Measurements from ENCODE around the gene GAPT.
"Not testable (repeated sequence)": the region's sequence is repeated elsewhere in the genome, so short reads cannot be mapped to it uniquely, and the experiment has no call there.

The GAPT gene

DNA sequence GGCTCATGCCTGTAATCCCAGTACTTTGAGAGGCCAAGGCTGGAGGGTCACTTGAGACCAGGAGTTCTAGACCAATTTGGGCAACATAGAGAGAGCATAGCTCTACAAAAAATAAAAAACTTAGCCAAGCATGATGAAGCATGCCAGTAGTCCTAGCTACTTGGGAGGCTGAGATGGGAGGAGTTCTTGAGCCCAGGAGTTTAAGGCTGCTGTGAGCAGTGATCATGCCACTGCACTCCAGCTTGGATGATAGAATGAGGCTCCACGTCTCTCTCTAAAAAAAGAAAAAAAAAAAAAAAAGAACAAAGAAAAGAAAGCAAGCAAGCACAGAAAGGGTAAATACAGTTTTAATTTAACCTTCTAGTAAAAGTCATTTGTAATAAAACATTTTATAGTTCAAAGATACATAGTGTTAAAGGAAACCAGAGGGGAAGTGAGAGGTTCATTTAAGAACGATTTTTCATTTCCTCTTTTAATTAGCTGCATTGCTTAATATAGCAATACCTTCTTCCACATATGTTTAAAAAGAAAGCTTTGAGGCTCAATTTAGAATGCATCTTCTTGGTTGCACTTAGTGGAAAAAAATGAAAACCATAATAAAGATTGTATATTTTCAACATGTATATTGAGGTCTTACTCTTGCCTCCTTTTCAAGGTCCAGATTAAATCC, 14.9 kb downstream of the GAPT start:
- DNase-seq, result no peak

DNA sequence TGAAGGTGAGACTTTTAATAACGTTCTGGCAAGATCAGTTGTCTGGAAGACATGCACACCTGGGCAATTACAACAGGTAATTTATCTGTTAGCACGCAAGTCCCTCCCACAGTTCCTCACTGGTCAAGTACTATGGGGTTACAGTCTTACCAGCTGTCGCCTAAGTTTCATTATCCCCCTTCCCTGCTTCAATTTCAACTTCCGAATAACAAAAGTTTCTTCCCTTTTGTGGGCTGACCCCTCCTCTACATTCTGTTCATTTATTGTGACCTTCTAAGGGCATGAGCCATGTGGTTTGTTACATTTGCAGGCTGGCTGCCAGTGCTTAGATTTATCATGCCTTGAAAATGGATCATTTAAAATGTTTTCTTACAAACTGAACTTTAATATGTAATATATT, 16.5 kb downstream of the GAPT start:
- DNase-seq, result no peak

DNA sequence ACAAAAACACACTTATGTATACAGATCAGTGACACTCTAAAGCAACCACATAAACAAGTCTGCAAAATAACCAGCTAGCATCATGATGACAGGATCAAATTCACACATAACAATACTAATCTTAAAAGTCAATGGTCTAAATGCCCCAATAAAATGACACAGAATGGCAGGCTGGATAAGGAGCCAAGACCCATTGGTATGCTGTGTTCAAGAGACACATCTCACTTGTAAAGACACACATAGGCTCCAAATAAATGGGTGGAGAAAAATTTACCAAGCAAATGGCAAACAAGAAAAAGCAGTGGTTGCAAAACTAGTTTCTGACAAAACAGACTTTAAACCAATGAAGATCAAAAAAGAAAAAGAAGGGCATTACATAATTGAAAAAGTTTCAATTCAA, 26.0 kb downstream of the GAPT start:
- DNase-seq, result no peak

DNA sequence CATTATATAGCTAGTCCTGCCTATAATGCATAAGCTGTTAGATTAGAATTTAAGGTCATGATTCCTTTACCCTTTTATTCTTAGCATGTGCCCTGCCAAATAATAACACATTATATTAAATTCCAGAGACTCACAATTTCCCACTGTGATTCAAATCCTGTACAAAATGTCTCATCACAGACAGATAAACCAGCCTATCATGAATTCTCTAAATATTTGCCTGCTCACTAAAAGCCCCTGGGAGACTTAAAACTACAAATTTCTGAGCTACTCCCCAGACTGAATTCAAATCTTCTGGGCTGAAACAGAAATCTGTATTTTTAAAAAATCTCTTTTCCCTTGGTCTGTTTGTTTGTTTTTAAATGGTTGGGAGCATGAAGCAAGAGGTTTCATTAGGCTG, 32.7 kb downstream of the GAPT start:
- DNase-seq, result no peak

DNA sequence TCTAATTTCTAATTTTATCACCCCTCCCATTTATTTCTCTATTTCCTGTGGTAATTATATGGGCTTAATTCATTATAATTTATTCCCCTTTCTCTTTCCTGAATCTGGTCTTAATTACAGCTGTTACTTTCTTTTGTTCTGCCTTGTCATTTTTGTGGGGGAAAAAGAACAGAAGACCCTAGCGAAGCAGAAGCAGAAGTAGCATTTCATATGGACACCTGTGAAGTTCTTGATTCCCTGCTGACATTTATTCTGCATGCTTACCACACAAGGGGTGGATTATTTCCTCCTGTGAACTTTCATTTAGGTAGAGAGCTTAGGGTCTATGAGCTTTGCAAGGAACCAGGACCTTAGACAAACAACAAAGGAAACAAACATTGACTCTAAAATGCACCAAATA, 33.3 kb downstream of the GAPT start:
- DNase-seq, result no peak

DNA sequence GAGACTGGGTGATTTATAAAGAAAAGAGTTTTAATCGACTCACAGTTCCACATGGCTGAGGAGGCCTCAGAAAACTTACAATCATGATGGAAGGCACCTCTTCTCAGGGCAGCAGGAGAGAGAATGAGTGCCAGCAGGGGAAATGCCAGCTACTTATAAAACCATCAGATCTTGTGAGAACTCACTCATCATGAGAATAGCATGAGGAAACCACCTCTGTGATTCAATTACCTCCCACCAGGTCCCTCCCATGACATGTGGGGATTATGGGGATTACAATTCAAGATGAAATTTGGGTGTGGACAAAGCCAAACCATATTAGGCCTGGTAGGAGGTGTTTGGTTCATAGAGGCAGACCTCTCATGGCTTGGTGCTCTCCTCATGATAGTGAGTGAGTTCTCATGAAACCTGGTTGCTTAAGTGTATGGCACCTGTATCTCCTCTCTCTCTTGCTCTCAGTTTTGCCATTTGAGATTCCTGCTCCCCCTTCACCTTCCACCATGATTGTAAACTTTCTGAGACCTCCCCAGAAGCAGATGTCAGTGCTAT, 39.8 kb downstream of the GAPT start:
- DNase-seq, result no peak

DNA sequence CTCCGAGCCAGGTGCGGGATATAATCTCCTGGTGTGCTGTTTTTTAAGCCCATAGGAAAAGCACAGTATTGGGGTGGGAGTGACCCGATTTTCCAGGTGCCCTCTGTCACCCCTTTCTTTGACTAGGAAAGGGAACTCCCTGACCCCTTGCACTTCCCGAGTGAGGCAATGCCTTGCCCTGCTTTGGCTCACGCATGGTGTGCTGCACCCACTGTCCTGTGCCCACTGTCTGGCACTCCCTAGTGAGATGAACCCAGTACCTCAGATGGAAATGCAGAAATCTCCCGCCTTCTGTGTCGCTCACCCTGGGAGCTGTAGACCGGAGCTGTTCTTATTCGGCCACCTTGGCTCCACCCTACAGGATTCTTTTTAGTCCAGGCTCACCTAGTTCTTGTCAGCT, 50.7 kb downstream of the GAPT start:
- DNase-seq, result not testable (repeated sequence)

DNA sequence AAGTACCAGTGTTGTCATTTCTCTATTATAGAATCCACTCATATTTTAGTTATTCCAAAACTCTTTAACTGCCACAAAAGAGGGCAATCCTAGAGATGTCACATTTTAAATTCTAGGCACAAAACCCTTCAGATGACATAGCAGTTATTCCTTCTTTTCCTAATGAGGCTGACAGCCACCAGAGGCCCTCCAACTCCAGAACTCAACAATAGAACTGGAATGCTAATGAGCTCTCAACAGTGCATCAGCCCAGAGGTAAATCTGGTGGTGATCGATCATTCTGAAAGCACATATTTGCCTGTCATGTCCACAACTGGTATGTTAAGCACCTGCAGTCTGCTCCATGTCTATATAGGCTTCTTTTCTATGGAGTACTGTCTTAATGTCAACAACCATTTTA, 51.5 kb downstream of the GAPT start:
- no peak for DNase-seq

DNA sequence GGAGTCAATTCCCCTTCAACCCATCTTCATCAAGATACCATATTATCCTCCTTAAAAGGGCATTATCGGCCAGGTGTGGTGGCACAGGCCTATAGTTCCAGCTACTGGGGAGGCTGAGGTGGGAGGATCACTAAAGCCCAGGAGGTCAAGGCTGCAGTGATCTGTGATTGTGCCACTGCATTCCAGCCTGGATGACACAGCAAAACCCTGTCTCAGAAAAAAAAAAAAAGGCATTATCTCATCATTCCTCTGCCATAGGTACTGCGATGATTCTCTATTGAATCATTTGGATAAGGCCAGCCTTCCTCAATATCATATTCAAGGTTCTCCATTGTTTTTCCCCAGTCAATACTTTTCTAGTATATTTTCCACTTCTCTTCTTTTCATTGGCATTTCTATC, 52.5 kb downstream of the GAPT start:
- DNase-seq, result no peak

DNA sequence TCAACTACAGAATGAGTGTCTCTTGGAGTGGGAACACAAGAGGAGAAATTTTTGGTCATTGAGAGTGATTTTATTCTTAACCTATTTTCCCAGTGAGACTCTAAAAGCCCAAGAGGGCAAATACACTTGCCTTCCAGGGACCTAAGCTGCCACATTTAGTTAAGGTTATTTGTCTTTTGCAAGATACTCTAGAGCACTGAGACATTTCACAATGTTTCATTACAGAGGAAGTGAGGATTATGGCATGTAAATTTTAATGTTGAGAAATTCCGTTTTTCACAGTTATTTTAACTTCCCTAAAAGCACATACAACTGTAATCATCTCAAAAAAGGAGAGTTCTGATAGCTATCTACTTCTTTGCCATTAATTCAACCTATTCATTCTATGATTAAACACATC, 53.0 kb downstream of the GAPT start:
- no peak for DNase-seq

DNA sequence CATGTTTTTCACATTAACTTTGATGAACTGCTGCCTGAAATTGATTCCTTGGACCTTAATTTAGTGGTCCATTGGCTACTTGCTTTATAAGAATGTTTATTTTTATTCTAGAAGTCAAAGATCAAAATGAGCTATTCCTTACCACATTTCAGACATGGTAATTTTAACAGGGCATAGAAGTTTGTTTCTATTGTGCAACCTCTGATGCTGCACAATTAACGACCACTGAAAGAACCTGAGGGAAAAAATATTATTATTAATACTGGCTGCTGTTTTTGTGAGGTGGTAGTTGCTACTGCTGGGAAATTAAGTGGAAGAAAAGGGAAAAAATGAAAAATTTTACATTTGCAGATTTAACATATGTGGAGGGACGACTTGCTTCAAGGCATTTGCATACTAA, 53.7 kb downstream of the GAPT start:
- no peak for DNase-seq

DNA sequence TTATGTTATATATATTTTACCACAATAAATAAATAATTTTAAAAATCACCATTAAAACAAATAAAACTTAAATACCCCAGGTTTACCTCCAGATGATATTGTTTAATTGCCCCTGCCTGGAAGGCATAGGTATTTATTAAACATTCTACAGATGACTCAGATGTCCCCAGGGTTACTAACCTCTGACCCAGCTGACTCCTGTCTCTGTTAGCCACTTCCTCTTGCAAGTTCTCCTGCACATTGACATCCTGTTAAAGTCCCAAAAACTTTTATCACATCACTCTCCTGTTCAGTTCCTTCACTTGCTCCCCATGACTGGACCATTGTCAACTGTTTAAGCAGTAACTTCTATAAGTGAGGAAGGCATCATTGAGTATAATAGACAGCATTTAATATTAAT, 54.7 kb downstream of the GAPT start:
- no peak for DNase-seq

Data from stimulated activated CD4-positive, alpha-beta T cell treated with anti-CD3 and anti-CD28 coated beads, Interleukin-1b, Interleukin-23, amount 100 ng/mL, for 48 hours (primary cell).